H9 (cell line): ENCODE results near the gene LHFPL5. TPM values are rescaled to one million over a fixed set of nuclear protein-coding genes. Genes with fewer than 3 reads are reported as not detected.

Experiments
- DNase-seq: peaks from one replicate; pipeline ENCODE4 v3.0.0-alpha.2; 2017
- H2AFZ ChIP-seq: one replicate; pipeline ENCODE4 v1.6.1; 2013; ENCODE audit warnings: mild to moderate bottlenecking, low read length, control low read depth, moderate library complexity
- H2AK5ac ChIP-seq: 2 replicates; pipeline ENCODE4 v1.6.1; 2013; ENCODE audit warnings: low read length, control low read depth, mixed read lengths; ENCODE audit not compliant: insufficient read length
- H2BK120ac ChIP-seq: one replicate; pipeline ENCODE4 v1.6.1; 2013; ENCODE audit warnings: low read depth, mild to moderate bottlenecking, low read length, control low read depth, inconsistent platforms; ENCODE audit not compliant: poor library complexity, severe bottlenecking
- H2BK12ac ChIP-seq: 2 replicates; pipeline ENCODE4 v1.6.1; 2013; ENCODE audit warnings: low read length, control low read depth, mixed read lengths, low read depth; ENCODE audit not compliant: insufficient read length
- H2BK15ac ChIP-seq: 2 replicates; pipeline ENCODE4 v1.6.1; 2013; ENCODE audit warnings: low read depth, low read length, control low read depth
- H2BK20ac ChIP-seq: one replicate; pipeline ENCODE4 v1.6.1; 2013; ENCODE audit warnings: low read depth, mild to moderate bottlenecking, low read length, control low read depth, inconsistent platforms; ENCODE audit not compliant: poor library complexity, severe bottlenecking
- H2BK5ac ChIP-seq: 2 replicates; pipeline ENCODE4 v1.6.1; 2013; ENCODE audit warnings: low read length, control low read depth, mixed read lengths; ENCODE audit not compliant: insufficient read length
- H3K14ac ChIP-seq: 2 replicates; pipeline ENCODE4 v1.6.1; 2013; ENCODE audit warnings: low read length, control low read depth; ENCODE audit not compliant: insufficient read depth
- H3K18ac ChIP-seq: 2 replicates; pipeline ENCODE4 v1.6.1; 2013; ENCODE audit warnings: low read depth, mild to moderate bottlenecking, mixed read lengths, low read length, control low read depth; ENCODE audit not compliant: insufficient read length
- H3K23ac ChIP-seq: 2 replicates; pipeline ENCODE4 v1.6.1; 2013; ENCODE audit warnings: low read length, control low read depth, mixed read lengths, low read depth; ENCODE audit not compliant: insufficient read length
- H3K23me2 ChIP-seq: 2 replicates; pipeline ENCODE4 v1.6.1; 2013; ENCODE audit warnings: low read depth, mild to moderate bottlenecking, mixed read lengths, low read length, control low read depth; ENCODE audit not compliant: insufficient read length, poor library complexity, severe bottlenecking
- H3K27ac ChIP-seq: 2 replicates; pipeline ENCODE4 v1.5.1; 2013; ENCODE audit warnings: low read length, control low read depth, mixed read lengths, low read depth; ENCODE audit not compliant: insufficient read length
- H3K27me3 ChIP-seq: 2 replicates; pipeline ENCODE4 v1.6.1; 2013; ENCODE audit warnings: low read length, control low read depth, inconsistent platforms; ENCODE audit not compliant: insufficient read depth
- H3K4ac ChIP-seq: 2 replicates; pipeline ENCODE4 v1.6.1; 2013; ENCODE audit warnings: low read depth, mild to moderate bottlenecking, control low read depth, inconsistent platforms, low read length, moderate library complexity
- H3K4me1 ChIP-seq: 2 replicates; pipeline ENCODE4 v1.6.1; 2013; ENCODE audit warnings: low read length, control low read depth, inconsistent platforms; ENCODE audit not compliant: insufficient read depth
- H3K4me2 ChIP-seq: 2 replicates; pipeline ENCODE4 v1.6.1; 2013; ENCODE audit warnings: low read length, control low read depth, mixed read lengths; ENCODE audit not compliant: insufficient read length, insufficient read depth
- H3K56ac ChIP-seq: 2 replicates; pipeline ENCODE4 v1.6.1; 2013; ENCODE audit warnings: low read depth, mild to moderate bottlenecking, mixed read lengths, low read length, control low read depth; ENCODE audit not compliant: insufficient read length
- H3K79me1 ChIP-seq: 2 replicates; pipeline ENCODE4 v1.6.1; 2013; ENCODE audit warnings: low read depth, mild to moderate bottlenecking, moderate library complexity, low read length, control low read depth, inconsistent platforms; ENCODE audit not compliant: insufficient read depth, poor library complexity, severe bottlenecking
- H3K79me2 ChIP-seq: 2 replicates; pipeline ENCODE4 v1.6.1; 2013; ENCODE audit warnings: low read length, control low read depth, inconsistent platforms; ENCODE audit not compliant: insufficient read depth
- H3K9ac ChIP-seq: 2 replicates; pipeline ENCODE4 v1.6.1; 2013; ENCODE audit warnings: low read length, control low read depth, mixed read lengths; ENCODE audit not compliant: insufficient read length; ENCODE audit errors: extremely low read depth
- H3K9me3 ChIP-seq: one replicate; pipeline ENCODE4 v1.6.1; 2013; ENCODE audit warnings: low read depth, low read length, inconsistent platforms; ENCODE audit not compliant: control insufficient read depth
- H3T11ph ChIP-seq: one replicate; pipeline ENCODE4 v1.6.1; 2013; ENCODE audit warnings: mild to moderate bottlenecking, low read length, control low read depth, inconsistent platforms
- H4K20me1 ChIP-seq: one replicate; pipeline ENCODE4 v1.6.1; 2013; ENCODE audit not compliant: control insufficient read depth, insufficient read length, insufficient read depth
- H4K5ac ChIP-seq: 2 replicates; pipeline ENCODE4 v1.6.1; 2013; ENCODE audit warnings: low read depth, mild to moderate bottlenecking, mixed read lengths, low read length, control low read depth; ENCODE audit not compliant: insufficient read length
- H4K8ac ChIP-seq: replicated peaks from 2 replicates; pipeline ENCODE4 v1.6.1; 2013; ENCODE audit warnings: low read length, control low read depth, mixed read lengths, low read depth; ENCODE audit not compliant: insufficient read length
- H4K91ac ChIP-seq: 2 replicates; pipeline ENCODE4 v1.6.1; 2013; ENCODE audit warnings: low read depth, mild to moderate bottlenecking, moderate library complexity, mixed read lengths, low read length, control low read depth; ENCODE audit not compliant: insufficient read length
- H3K27ac Mint-ChIP-seq, 3 experiments: 2 replicates in 2 of 3; 3 replicates in 1 of 3; pipeline ENCODE4 v1.8.0; 2020 to 2021; ENCODE audit warnings: mixed read lengths in 3 of 3, mild to moderate bottlenecking in 1 of 3, moderate library complexity in 1 of 3
- H3K27me3 Mint-ChIP-seq: 2 replicates; pipeline ENCODE4 v1.8.0; 2021; ENCODE audit warnings: low read depth, mild to moderate bottlenecking, moderate library complexity, mixed read lengths
- H3K36me3 Mint-ChIP-seq, 3 experiments: 2 replicates in 2 of 3; 3 replicates in 1 of 3; pipeline ENCODE4 v1.8.0; 2020 to 2021; ENCODE audit warnings: low read depth in 3 of 3, mixed read lengths in 3 of 3; ENCODE audit not compliant: insufficient read depth in 1 of 3
- H3K4me1 Mint-ChIP-seq, 2 experiments: 2 replicates each; pipeline ENCODE4 v1.8.0; 2020; ENCODE audit warnings: mixed read lengths in 2 of 2
- H3K4me3 Mint-ChIP-seq, 2 experiments: 2 replicates in 1 of 2; 3 replicates in 1 of 2; pipeline ENCODE4 v1.8.0; 2020 to 2021; ENCODE audit warnings: mild to moderate bottlenecking in 2 of 2, mixed read lengths in 2 of 2, moderate library complexity in 1 of 2
- H3K9me3 Mint-ChIP-seq, 2 experiments: 2 replicates in 1 of 2; 3 replicates in 1 of 2; pipeline ENCODE4 v1.8.0; 2020; ENCODE audit warnings: mild to moderate bottlenecking in 2 of 2, mixed read lengths in 2 of 2, moderate library complexity in 1 of 2
- WGBS: extraction: QIAGEN DNeasy Blood & Tissue Kit; methylation state at CpG from one replicate; pipeline ENCODE4 v1.1.7; 2013; ENCODE audit warnings: missing lambda C conversion rate, low lambda C conversion rate, mixed read lengths; ENCODE audit not compliant: insufficient read length; ENCODE audit errors: extremely low coverage; 5-methylcytosine and 5-hydroxymethylcytosine counted together
- total RNA-seq: library from RNA; stranded (reverse); gene quantifications from 2 replicates; pipeline ENCODE4 v1.2.1, GENCODE V29; 2021
- TF ChIP-seq, protein P1 (sequence below): fragments of 200-600 bp; sonication (generic); conservative IDR thresholded peaks from 3 replicates; pipeline ENCODE4 v1.8.0; 2021; ENCODE audit warnings: antibody characterized with exemption, mild to moderate bottlenecking

The LHFPL5 gene
- total RNA-seq, 1 experiment from 2014 or later: not detected

DNA sequence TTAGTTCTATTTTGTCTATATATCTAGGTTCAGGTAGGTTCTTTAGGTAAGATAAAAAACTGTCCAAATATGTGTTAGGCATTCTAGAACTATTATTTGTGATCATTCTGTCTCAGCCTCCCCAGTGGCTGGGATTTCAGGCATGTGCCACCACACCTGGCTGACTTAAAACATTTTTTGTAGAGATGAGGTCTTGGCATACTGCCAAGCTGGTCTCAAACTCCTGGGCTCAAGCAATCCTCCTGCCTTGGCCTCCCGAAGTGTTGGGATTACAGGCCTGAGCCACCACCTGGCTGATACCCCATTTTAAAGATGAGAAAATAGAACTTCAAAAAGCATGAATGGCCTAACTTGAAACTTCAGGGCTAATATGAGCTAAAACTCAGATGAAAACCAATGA is 33.9 kb downstream of the LHFPL5 start:
- no peak overlapping the region for H3K23ac ChIP-seq
- H2AFZ ChIP-seq: no peak overlapping the region
- H2BK120ac ChIP-seq: no peak overlapping the region
- no peak overlapping the region for H3K4ac ChIP-seq
- H3K9ac ChIP-seq: no peak overlapping the region
- H4K8ac ChIP-seq: no peak overlapping the region
- no peak overlapping the region for H2BK15ac ChIP-seq
- H3K79me1 ChIP-seq: no peaks in the 10 kb centered on the region
- no peaks in the 10 kb centered on the region for H3K27me3 ChIP-seq
- no peak overlapping the region for H3K4me2 ChIP-seq
- Mint-ChIP-seq H3K36me3 (peaks cover 35 to 89% (median 83%) of the 10 kb centered on the region in 3 experiments; a peak in 6 of 7 replicates), H3K4me1 (no peaks in the 10 kb centered on the region), H3K4me3 (no peak overlapping the region), H3K27ac (no peak overlapping the region), H3K27me3 (no peaks in the 10 kb centered on the region), H3K9me3 (no peaks in the 10 kb centered on the region)
- no peak overlapping the region for H3K56ac ChIP-seq
- no peak overlapping the region for H4K5ac ChIP-seq
- H4K91ac ChIP-seq: no peak overlapping the region
- no peak overlapping the region for H3K27ac ChIP-seq
- no peaks in the 10 kb centered on the region for H3K23me2 ChIP-seq
- H3K4me1 ChIP-seq: no peaks in the 10 kb centered on the region
- DNase-seq: no peak
- TF ChIP-seq, protein P1, sequence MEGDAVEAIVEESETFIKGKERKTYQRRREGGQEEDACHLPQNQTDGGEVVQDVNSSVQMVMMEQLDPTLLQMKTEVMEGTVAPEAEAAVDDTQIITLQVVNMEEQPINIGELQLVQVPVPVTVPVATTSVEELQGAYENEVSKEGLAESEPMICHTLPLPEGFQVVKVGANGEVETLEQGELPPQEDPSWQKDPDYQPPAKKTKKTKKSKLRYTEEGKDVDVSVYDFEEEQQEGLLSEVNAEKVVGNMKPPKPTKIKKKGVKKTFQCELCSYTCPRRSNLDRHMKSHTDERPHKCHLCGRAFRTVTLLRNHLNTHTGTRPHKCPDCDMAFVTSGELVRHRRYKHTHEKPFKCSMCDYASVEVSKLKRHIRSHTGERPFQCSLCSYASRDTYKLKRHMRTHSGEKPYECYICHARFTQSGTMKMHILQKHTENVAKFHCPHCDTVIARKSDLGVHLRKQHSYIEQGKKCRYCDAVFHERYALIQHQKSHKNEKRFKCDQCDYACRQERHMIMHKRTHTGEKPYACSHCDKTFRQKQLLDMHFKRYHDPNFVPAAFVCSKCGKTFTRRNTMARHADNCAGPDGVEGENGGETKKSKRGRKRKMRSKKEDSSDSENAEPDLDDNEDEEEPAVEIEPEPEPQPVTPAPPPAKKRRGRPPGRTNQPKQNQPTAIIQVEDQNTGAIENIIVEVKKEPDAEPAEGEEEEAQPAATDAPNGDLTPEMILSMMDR: no peak
- no peak overlapping the region for H3K14ac ChIP-seq
- H2BK12ac ChIP-seq: no peak overlapping the region
- H3T11ph ChIP-seq: no peak overlapping the region
- no peaks in the 10 kb centered on the region for H3K9me3 ChIP-seq
- H4K20me1 ChIP-seq: no peaks in the 10 kb centered on the region
- no peak overlapping the region for H3K18ac ChIP-seq
- H2BK5ac ChIP-seq: no peak overlapping the region
- no peak overlapping the region for H2BK20ac ChIP-seq
- no peaks in the 10 kb centered on the region for H3K79me2 ChIP-seq
- no peak overlapping the region for H2AK5ac ChIP-seq
- WGBS: no CpG with 5 or more reads among the region's 1 CpG
